Skin of body (tissue), 2 donors: ENCODE results near the gene DGKE. TPM values are rescaled to one million over a fixed set of nuclear protein-coding genes. Genes with fewer than 3 reads are reported as not detected.

Experiments used
- DNase-seq: peaks from one replicate; lab custom pipeline; 2025; lab: John Stamatoyannopoulos, UW
- total RNA-seq: library from RNA; depleted of rRNA; stranded (reverse); fragments of >200 nt; gene quantifications from one replicate; pipeline ENCODE4 v1.2.3, GENCODE V29; 2014

DGKE gene
- total RNA-seq, 1 donor from 2014 or later: 9.4 TPM

GRCh38 chr17:56812901-56813388, 21.0 kb upstream of the DGKE start:
- no peak for DNase-seq

DNA sequence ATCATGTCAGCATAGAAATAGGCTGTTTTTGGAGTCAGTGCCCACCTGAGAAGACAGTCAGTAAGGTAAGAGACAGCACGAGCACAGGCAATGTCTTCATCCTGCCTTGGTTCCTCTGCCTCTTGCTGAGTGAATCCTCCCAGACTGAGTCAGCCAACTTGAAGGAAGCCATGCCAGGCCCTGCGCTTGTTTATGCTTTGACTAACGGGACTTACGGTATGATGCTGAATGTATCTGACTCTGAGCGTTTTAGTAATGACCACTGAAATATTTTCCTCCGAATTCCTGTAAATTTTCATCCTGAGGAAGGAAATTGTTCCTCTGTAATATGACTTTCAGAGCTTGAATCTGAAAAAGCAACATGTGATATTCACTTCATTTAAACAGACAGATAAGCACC, 18.2 kb upstream of the DGKE start:
- no peak for DNase-seq

GRCh38 chr17:56817066-56817465, 16.9 kb upstream of the DGKE start:
- DNase-seq: no peak

- DNase-seq: no peak
Observed at GRCh38 chr17:56819030-56819429, 14.9 kb upstream of the DGKE start.

DNA sequence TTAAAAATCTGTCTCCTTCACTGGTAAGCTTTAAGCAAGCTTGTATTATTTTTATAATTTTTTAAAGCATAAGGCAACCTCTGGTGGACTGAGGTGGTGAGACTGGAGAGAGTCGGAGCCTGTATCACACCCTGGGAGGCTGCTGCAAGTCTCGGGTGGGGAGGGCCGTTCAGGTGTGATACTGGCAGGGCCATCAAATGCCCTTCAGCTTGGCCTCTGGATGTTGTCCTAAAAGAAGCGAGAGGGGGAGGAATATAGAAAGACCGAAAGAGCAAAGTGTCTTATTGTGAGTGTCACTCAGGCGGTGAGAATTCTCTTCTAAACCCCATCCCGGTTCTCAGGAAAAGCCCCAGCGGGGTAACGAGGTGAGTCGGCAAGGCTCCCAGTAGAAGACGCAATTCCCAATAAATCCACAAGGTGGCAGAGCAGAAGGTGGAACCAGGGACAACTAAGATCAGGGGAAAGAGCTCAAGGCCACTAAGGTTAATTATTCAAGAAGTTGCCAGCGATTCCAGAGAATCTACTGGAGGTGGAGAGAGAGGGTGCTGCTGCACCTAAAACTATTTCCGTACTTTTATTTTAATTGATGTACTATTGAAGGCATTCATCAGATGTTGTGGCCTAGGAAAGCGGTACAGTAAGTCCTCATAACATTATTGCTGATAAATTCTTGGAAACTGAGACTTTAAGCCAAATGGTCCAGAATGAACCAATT, 14.4 kb upstream of the DGKE start:
- DNase-seq: no peak

DNA sequence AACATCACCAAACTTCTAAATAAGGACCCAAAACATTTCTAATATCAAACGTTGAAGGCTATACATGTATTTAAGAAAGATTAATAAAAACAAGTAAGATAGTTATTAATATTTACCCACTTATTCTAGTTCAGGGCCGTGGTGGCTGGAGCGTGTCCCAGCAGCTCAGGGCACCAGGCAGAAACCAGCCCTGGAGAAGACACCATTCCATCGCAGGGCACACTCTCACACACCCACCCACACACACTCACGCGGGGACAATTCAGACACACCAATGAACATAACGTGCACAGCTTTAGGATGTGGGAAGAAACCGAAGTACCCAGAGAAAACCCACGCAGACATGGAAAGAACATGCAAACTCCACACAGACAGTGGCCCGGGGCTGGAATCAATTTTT, 13.7 kb upstream of the DGKE start:
- no peak for DNase-seq

- no peak for DNase-seq
Observed at GRCh38 chr17:56821847-56822534, 12.0 kb upstream of the DGKE start.

DNA sequence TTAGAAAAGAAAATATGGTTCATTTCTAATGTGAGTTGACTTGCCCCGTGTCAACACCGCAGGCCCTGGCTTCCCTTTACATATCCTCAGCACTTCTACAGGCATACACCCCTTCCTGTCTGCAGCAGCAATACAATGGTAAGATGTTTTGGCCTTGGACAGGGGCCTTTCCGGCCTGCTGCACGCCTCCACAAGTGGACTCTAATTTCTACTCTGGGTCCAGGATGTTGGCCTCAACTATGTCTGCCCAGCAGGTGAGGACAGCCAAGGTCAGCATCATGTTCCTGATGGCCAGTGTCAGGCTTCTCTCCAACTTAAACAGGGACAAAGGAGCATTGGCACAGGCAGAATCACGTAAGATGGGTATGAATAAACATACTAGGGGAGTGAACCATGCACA, 11.2 kb upstream of the DGKE start:
- no peak for DNase-seq

- no peak for DNase-seq
Observed at GRCh38 chr17:56823848-56824247, 10.1 kb upstream of the DGKE start.

DNA sequence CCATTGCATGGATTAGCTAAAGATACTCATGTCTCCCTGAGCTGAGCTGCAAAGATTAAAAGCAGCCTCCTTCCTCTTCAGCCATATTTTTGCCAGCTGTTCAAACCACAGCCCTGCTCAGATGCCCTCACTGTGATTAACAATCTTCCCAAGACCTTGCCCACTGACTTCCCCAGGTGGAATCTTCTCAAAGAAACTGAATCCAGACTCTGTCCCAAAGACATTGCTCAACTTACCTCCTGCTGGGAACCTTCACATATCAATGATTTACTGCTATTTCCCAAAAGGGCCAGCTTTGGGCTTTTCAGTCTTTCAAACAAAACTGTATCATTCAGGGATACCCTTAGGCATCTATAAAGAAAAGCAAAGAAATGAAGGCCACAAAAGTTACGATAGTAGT, 9.4 kb upstream of the DGKE start:
- DNase-seq: no peak

GRCh38 chr17:56826611-56827414, 7.1 kb upstream of the DGKE start:
- DNase-seq: no peak

- DNase-seq: no peak
Observed at GRCh38 chr17:56830726-56831368, 3.1 kb upstream of the DGKE start.

DNA sequence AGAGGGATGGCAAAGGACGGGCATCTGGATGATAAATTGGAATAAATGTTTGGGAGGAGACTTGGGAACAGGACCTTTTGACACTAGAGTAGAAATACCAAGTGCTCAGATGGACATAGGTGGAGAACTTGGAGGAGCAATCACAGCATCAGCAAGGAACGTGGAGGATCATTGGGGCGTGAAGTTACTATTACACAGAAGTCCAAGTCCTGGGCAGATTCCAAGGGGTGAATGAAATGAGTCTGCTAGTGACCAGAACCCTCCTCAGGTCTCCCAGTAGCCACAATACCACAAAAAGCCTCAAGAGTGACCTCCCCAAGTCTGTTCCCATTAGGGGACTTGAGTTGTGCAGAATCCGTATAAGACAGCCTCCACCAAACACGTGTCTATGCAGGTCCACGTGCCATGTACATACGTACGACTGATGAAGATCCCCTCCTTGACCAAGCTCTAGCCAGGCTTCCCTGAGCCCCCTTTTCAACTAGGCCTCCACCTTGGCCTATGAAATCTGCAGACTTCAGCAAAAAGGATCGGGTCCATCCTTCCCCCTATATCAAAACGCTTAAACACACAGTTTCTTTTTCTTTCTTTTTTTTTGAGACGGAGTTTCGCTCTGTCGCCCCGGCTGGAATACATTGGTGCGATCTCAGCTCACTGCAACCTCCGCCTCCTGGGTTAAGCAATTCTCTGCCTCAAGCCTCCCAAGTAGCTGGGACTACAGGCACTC, 2.4 kb upstream of the DGKE start:
- no peak for DNase-seq

DNA sequence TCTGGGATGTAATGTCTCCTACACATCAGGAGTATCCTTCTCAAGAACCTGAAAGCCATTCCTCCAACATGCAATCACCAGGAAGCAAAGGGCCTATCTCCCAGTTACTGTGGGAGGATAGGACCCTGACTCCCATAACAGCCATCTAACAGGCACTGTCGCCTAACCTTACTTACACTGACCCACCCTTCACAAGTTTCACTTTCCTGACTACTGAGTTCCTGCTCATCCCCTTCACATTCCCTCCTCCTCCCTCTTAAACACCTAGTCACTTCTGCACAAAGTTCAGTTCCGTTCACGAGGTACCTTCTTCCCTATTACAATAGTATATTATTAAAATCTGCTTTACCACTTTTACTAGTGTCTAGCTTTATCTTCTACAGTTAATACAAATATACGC, 1.5 kb upstream of the DGKE start:
- no peak for DNase-seq

- no peak for DNase-seq
Observed at GRCh38 chr17:56833057-56833808, 718 bp upstream of the DGKE start.

- DNase-seq: no peak
Observed at GRCh38 chr17:56834380-56835263, 671 bp downstream of the DGKE start.

GRCh38 chr17:56835264-56835585, 1.3 kb downstream of the DGKE start:
- no peak for DNase-seq

- no peak for DNase-seq
Observed at GRCh38 chr17:56838687-56839086, 4.7 kb downstream of the DGKE start.

DNA sequence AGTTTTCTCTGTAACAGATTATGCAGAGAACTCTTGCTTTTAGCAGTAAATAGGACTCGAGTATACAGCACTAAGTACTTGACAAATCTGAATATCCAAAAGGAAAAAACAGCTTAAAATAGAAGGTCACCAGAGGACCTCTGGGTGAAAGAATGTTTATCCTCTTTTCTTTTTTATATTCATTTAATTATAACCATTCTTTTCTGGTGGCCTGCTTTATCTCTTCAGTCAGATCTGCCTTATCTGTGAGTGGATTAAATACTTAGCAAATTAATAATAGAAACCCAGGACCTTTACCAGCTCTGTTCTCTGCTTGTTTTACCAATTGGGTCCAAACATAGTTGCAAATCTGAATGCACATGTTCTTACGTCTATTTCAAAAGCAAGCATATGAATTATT, 8.6 kb downstream of the DGKE start:
- no peak for DNase-seq
